SKM-1 treated with dmso at 0.1 percent for 144 hours (cell line): Measurements from ENCODE around the gene CRAMP1.

Experiments used
- DNase-seq: peaks from one replicate; lab custom pipeline; 2025; ENCODE audit not compliant: unreplicated experiment; lab: John Stamatoyannopoulos, UW

The CRAMP1 gene

GRCh38 chr16:1655909-1656807, 44.0 kb downstream of the CRAMP1 start:
- DNase-seq: no peak

GRCh38 chr16:1656808-1657617, 44.9 kb downstream of the CRAMP1 start:
- DNase-seq: no peak

GRCh38 chr16:1657841-1658240, 45.7 kb downstream of the CRAMP1 start:
- no peak for DNase-seq

GRCh38 chr16:1659031-1659430, 46.9 kb downstream of the CRAMP1 start:
- DNase-seq: no peak

GRCh38 chr16:1661826-1662225, 49.7 kb downstream of the CRAMP1 start:
- DNase-seq: no peak

- DNase-seq: no peak
Measured at GRCh38 chr16:1662543-1662942, 50.4 kb downstream of the CRAMP1 start.

- DNase-seq: no peak
Measured at GRCh38 chr16:1665829-1666228, 53.7 kb downstream of the CRAMP1 start.

GRCh38 chr16:1666316-1666715, 54.2 kb downstream of the CRAMP1 start:
- DNase-seq: no peak

GRCh38 chr16:1667271-1667670, 55.1 kb downstream of the CRAMP1 start:
- DNase-seq: no peak

GRCh38 chr16:1667916-1668315, 55.8 kb downstream of the CRAMP1 start:
- no peak for DNase-seq

GRCh38 chr16:1668612-1669319, 56.6 kb downstream of the CRAMP1 start:
- no peak for DNase-seq

GRCh38 chr16:1669698-1670097, 57.5 kb downstream of the CRAMP1 start:
- DNase-seq: no peak

GRCh38 chr16:1670371-1670770, 58.2 kb downstream of the CRAMP1 start:
- no peak for DNase-seq

- no peak for DNase-seq
Measured at GRCh38 chr16:1670866-1671265, 58.7 kb downstream of the CRAMP1 start.

GRCh38 chr16:1673424-1674151, 61.4 kb downstream of the CRAMP1 start:
- no peak for DNase-seq

GRCh38 chr16:1674306-1674705, 62.1 kb downstream of the CRAMP1 start:
- no peak for DNase-seq

GRCh38 chr16:1674751-1675664, 62.8 kb downstream of the CRAMP1 start:
- no peak for DNase-seq

GRCh38 chr16:1676661-1677060, 64.5 kb downstream of the CRAMP1 start:
- no peak for DNase-seq

GRCh38 chr16:1677339-1677738, 65.2 kb downstream of the CRAMP1 start:
- DNase-seq: no peak
